HFFc6 (cell line): ENCODE data around the gene DUS3L. TPM values are rescaled to one million over a fixed set of nuclear protein-coding genes. Genes with fewer than 3 reads are reported as not detected.

Experiments
- DNase-seq: peaks from one replicate; pipeline ENCODE4 v3.0.0-alpha.2; 2018
- H3K27ac Mint-ChIP-seq: 2 replicates; pipeline ENCODE4 v1.8.0; 2020; ENCODE audit warnings: mild to moderate bottlenecking, mixed read lengths
- H3K27me3 Mint-ChIP-seq: 2 replicates; pipeline ENCODE4 v1.8.0; 2021; ENCODE audit warnings: mild to moderate bottlenecking, moderate library complexity, mixed read lengths; ENCODE audit not compliant: insufficient read depth
- H3K36me3 Mint-ChIP-seq: 2 replicates; pipeline ENCODE4 v1.8.0; 2021; ENCODE audit warnings: low read depth, mixed read lengths
- H3K4me1 Mint-ChIP-seq: 2 replicates; pipeline ENCODE4 v1.8.0; 2020; ENCODE audit warnings: low read depth, mixed read lengths
- H3K4me3 Mint-ChIP-seq: 2 replicates; pipeline ENCODE4 v1.8.0; 2020; ENCODE audit warnings: mild to moderate bottlenecking, moderate library complexity, mixed read lengths
- H3K9me3 Mint-ChIP-seq: 2 replicates; pipeline ENCODE4 v1.8.0; 2020; ENCODE audit warnings: mild to moderate bottlenecking, mixed read lengths
- CTCF ChIP-seq: fragments of 200-600 bp; sonication (generic); IDR thresholded peaks from 2 replicates; pipeline ENCODE4 v1.5.0; 2021; ENCODE audit warnings: antibody characterized with exemption, mild to moderate bottlenecking
- total RNA-seq, 6 experiments: library from RNA; stranded (reverse); fragmentation: NEBNext Ultra II Directional; extraction: Animal tissue kit (Norgen Biotek cat#: 25700); gene quantifications; 2 replicates in 1 of 6; 3 replicates in 5 of 6; pipeline ENCODE4 v1.2.3, GENCODE V29; 2021

Gene DUS3L
- total RNA-seq, 6 experiments from 2014 or later: 15.6 to 20.5 (median 18.3) TPM

GRCh38 chr19:5832527-5833216, 41.7 kb upstream of the DUS3L start:
- Mint-ChIP-seq H3K27me3 (peaks cover 51% of the 10 kb centered on the region), H3K27ac (no peak overlapping the region), H3K9me3 (no peaks in the 10 kb centered on the region), H3K4me3 (no peak overlapping the region), H3K36me3 (no peaks in the 10 kb centered on the region), H3K4me1 (no peaks in the 10 kb centered on the region)
- DNase-seq: no peak
- no peak for TF ChIP-seq CTCF

- H3K27me3 Mint-ChIP-seq: peaks cover 52% of the 10 kb centered on the region
- no peak for TF ChIP-seq CTCF
- H3K9me3 Mint-ChIP-seq: no peaks in the 10 kb centered on the region
- no peak overlapping the region for H3K27ac Mint-ChIP-seq
- H3K4me1 Mint-ChIP-seq: no peaks in the 10 kb centered on the region
- no peak overlapping the region for H3K4me3 Mint-ChIP-seq
- H3K36me3 Mint-ChIP-seq: peaks cover 3% of the 10 kb centered on the region; the same call in 1 of the 2 replicates
- DNase-seq: no peak
These were observed 41.1 kb upstream of the DUS3L start for GRCh38 chr19:5832061-5832460.

GRCh38 chr19:5831159-5831558, 40.2 kb upstream of the DUS3L start:
- H3K9me3 Mint-ChIP-seq: no peaks in the 10 kb centered on the region
- no peak for DNase-seq
- no peak overlapping the region for H3K27ac Mint-ChIP-seq
- H3K36me3 Mint-ChIP-seq: peaks cover 4% of the 10 kb centered on the region; the same call in 1 of the 2 replicates
- H3K4me3 Mint-ChIP-seq: no peak overlapping the region
- TF ChIP-seq CTCF: no peak
- H3K27me3 Mint-ChIP-seq: peaks cover 56% of the 10 kb centered on the region
- no peaks in the 10 kb centered on the region for H3K4me1 Mint-ChIP-seq

- no peak for DNase-seq
- H3K9me3 Mint-ChIP-seq: no peaks in the 10 kb centered on the region
- H3K4me3 Mint-ChIP-seq: no peak overlapping the region
- H3K4me1 Mint-ChIP-seq: no peaks in the 10 kb centered on the region
- H3K36me3 Mint-ChIP-seq: peaks cover 4% of the 10 kb centered on the region; the same call in 1 of the 2 replicates
- H3K27me3 Mint-ChIP-seq: peaks cover 44% of the 10 kb centered on the region
- TF ChIP-seq CTCF: no peak
- no peak overlapping the region for H3K27ac Mint-ChIP-seq
These were observed 38.8 kb upstream of the DUS3L start for GRCh38 chr19:5829567-5830310.

GRCh38 chr19:5828661-5829566, 38.0 kb upstream of the DUS3L start:
- Mint-ChIP-seq H3K4me3 (peak overlapping the region; percentile 71), H3K27me3 (peaks cover 37% of the 10 kb centered on the region), H3K36me3 (peaks cover 4% of the 10 kb centered on the region; the same call in 1 of the 2 replicates), H3K27ac (no peak overlapping the region), H3K4me1 (no peaks in the 10 kb centered on the region), H3K9me3 (no peaks in the 10 kb centered on the region)
- TF ChIP-seq CTCF: no peak
- no peak for DNase-seq
